DMS53 treated with DMSO at 0.1 percent for 48 hours (cell line): ENCODE results near the gene KCNJ3.

Experiments
- DNase-seq: peaks from one replicate; lab custom pipeline; 2025; ENCODE audit not compliant: unreplicated experiment; lab: John Stamatoyannopoulos, UW

KCNJ3 gene

DNA sequence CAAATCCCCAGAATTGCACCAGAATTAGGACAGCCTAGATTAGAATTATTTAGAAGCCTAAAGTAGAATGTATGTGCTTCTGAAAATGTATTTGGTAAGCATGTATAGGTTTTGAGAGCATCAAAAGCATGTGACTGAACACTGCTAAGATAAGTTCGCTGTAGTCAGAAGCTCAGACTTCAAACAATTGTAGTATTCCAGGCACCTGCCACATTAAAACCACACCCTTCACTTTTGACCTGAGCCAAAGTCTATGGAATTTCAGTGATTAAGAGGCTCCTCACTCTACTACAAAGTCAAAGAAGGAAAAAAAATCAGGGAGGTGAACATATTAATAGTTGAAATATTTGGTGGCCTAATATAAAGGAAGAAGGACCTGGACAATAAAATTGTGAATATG is 8.2 kb downstream of the KCNJ3 start:
- no peak for DNase-seq

DNA sequence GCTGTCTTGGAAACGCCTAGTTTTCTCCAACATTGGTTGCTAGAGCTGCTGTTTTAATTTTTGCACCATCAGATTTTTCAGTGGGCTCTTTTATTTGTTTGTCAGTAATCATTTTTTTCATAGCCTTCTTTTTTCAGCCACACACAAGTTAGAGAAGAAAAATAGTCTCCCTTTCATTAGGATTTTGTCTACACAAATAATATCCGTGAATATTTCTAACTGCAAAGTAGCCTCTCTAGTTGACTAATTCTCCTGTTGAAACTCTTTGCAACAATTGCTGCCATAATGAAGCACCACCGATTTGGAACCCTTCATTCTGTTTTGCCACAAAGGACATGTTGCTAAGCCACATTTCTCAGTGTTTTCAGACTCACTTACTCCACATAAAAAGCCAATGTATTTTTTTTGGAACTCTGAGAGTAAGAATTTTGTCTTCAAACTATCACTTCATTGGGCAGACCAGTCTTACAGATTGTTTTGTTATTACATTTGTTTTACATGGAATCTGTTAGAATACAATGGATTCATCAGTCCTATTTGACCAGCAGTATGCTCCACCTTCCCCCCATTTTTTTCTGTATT is 9.6 kb downstream of the KCNJ3 start:
- DNase-seq, result no peak

DNA sequence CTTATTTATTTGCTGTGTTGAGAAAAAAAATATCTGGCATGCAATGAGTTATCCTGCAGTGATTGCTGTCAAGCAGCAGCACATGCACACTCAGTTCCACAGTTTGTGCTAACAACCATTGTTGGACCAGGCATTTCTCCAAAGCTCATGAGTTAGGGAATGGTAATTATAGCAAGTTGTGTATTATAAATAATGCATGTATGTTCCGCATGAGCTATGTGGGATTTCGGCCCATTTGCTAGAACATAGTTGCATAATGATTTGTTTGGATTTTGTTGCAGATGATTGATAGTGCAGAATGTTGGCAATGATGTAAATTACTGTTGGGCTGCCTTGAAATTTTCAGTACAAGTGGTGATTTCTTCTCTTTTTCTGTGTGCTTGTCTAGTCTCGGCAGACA is 10.7 kb downstream of the KCNJ3 start:
- DNase-seq, result no peak

DNA sequence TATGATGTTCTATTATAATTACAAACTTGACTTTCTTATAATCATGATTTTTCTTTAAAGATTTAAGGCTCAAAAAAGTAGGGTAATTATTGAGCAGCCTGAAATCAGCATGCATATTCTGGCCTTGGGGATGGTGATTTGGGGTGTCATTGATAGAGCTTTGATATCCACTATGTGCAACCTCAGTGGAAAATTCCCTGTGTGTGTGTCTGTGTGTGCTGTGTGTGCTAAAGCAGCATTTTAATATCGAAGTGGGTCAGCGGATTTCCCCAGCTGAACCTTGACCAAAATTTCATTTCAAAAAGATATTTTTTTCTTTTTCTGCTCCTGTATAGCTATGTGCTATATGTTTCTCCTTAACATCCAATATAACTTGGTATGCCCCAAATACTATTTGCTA is 11.6 kb downstream of the KCNJ3 start:
- DNase-seq, result no peak

DNA sequence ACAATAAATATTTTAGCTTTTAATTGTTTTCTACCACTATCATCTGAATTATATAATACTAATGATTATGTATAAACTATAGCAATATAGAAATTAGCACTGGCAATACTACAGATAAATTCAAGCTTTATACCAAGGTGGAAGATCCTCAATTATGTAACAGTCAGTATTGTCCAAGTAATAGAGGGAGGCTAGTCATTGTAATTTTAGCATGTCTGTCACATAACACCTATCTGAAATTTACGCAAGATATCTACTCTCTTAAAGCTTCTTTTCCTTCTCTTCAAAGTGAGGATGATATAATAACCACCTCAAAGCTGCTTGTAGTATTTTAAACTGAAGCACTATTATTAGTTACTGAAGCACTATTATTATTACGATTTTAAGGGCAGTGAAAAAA is 12.2 kb downstream of the KCNJ3 start:
- no peak for DNase-seq

DNA sequence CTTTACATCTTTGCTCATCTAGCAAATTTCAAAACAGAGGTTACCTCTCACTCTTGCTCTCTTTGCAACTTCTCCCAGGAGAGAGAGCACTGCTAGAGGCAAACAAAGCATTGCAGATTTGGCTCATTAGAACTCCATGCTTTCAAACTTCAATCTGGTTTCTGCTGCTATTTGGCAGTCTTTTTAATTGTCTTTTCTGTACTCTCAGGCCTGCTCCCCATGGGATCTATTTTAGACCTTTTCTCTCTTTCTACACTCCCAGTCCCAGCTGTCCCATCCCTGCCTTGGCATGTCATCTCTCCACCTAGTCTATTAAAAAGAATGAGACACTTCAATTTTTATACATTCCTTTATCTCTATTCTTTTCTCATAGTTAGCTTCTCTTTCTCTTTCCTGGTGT is 15.2 kb downstream of the KCNJ3 start:
- DNase-seq, result no peak

DNA sequence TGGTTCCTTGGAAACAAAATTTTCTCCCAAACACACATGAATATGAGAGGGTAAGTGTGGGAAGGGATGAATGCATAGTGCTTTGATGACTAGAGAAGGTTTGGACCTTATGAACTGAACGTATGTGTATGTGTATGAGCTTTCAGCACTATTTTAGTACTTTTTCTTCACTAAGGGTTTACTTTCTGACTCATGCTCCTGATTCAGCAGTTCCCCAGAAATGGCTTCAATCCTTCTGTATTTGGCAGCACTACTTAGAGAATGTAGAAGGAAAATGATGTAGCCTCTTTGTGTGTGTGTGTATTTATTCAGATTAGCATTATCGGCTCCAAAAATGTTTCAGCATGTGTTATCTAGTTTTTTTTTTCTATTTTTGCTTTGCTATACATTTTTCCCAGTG is 22.2 kb downstream of the KCNJ3 start:
- no peak for DNase-seq

DNA sequence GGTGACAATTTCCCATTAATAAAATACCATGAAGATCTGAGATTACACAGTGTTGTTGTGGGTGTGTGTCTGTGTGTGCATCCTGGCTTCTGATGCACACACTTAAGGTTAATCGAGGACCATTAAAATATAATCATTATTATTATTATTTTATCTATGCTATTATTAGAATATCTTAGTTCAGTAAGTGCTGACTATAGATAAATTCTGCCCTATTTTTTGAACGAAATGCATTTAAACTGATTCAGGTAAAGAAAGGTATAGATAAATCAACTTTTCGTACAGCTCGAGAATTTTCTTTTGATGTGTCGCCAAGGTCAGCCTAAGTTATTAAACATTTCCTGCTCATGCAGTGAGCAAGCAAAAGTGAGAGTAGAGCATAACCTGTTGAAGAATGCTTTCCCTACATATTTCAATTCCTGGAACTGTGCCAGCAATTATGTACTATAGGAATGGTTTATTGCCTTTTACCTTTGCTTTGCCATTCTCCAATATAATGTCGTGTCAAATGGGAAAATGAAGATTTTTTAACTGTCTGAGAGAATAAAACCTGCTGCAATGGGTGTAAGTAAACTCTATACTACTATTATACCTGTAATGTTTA is 25.8 kb downstream of the KCNJ3 start:
- no peak for DNase-seq

DNA sequence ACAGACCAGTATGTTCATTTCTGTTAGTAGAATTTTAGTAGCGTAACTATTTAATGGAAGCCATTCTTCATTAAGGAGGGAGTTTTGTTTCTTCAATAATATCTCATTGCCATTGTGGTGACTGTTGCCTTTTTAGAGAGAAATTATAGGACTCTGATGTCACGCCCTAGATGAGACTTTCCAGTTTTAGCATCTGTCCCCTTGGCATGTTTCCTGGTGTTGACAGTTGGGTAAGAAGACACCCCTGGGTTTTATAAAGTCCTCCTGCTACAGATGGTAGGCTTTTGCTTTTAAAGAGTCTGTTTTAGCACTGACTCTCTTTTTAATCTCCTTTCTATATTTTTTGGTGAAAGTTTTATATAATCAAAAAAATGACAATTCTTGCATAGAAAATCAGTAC is 41.9 kb downstream of the KCNJ3 start:
- DNase-seq, result no peak

DNA sequence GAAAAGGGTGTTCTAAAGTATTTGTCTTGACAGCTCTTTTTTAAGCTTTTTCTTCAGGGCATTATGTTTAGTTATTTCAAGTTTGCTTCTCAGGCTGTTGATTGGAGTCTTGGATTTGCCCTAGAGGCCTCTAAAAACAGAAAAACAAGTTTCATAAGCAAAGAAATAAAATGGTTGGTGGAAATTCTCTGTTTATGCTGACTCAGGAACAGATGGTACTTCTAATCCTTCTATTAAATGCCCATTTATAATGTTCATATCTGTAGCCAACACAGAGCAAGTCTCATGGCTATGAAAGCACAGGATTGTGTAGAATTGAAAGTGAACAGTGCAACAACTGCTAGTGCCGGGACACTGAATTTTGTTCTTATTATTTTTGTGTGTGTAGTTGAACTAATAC is 60.4 kb downstream of the KCNJ3 start:
- no peak for DNase-seq

DNA sequence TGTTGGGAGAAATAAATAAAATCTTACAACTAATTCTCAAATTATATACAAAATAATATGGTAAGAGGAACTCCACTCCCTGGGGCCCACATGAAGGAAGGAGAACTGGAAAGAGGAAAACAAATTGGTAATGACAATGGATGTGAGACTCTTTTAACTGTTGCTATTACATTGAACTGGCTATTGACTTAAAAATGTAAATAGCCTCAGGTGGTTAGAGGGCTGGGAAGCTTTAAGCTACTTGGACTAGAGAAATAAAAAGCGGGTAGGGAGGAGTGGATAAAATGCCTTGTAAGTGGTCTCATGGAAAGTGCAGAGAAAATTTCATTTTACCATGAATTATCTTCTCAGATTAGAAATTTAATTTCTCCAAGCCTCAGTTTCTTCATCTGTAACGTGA is 64.1 kb downstream of the KCNJ3 start:
- no peak for DNase-seq

DNA sequence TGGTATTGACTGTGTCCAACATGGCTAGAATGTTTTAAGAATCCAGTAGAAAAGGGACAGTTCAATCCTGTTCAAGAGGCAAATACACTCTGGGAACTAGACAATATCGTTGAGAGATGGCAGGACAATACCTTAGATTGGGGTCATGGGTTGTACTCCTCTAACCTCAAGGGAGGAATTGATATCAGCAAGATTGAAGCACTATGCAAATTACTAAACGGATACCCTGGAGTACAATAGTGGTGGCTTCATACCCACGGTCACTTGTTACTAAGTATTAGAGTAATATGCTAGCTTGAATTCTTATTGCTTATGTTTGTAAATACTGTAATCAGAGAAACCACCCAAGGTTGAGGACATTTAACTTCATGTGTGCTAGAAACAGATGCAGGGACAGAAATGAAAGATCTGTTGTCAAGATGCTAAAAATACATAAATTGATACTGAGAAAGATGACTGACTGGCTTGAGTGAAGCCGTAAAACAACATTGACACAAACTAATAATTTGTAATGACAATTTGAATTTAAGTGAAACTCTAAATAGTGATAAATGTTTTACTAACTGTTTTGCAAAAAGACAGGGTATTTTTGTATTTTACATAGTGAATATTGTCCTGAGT is 73.3 kb downstream of the KCNJ3 start:
- no peak for DNase-seq

DNA sequence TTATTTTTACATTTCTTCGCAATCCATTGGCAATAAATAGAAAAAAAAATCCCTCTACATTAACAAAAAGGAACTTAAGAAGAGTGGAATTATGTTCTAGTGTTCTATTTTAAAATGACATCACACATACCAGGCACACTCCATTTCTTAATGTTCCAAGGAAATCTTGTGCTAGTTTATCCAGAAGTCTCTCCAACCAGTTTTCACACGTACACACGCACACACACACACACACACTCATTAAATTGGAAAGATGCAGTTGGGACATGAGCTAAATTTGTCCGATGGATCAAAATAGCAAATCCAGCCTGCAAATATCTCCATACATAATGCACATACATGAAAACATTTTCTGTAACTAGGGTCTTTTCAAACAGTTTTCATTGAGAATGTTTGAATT is 78.3 kb downstream of the KCNJ3 start:
- no peak for DNase-seq

DNA sequence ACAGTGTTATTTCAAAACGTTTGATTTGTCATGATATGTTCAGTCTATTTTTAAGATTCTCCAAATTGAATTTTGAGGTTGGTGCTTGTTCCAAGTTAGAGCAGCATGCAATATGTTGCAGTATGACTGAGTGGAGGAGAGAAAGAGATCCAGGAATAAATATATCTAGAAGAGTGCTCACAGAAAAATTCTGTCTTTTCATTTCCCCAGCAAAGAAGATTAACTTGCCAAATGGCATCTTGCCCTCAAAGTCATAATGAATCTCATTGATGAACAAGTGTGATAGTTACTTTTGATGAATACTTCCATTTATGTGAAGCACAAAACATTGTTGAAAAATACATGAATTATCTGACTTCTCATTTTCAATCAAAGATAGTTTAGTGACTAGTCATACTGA is 95.9 kb downstream of the KCNJ3 start:
- DNase-seq, result no peak

DNA sequence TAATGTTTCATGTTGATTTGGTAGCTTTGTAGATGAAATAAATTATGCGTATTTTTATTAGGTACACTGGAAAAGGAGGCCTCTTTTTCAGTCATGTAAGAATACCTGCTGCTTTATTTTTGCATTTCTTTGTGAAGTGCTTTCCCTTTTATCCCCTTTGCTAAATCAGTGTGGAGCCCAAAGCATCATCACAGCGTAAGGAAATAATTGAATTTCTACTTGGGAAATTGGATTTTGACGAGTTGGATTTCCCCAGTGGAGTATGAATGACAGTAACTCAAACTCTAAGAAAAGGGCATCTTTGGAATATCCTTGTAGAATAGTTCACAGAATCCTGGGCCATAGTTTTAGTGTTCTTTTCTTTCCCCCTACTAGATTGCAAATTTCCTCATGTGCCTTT is 97.2 kb downstream of the KCNJ3 start:
- no peak for DNase-seq

DNA sequence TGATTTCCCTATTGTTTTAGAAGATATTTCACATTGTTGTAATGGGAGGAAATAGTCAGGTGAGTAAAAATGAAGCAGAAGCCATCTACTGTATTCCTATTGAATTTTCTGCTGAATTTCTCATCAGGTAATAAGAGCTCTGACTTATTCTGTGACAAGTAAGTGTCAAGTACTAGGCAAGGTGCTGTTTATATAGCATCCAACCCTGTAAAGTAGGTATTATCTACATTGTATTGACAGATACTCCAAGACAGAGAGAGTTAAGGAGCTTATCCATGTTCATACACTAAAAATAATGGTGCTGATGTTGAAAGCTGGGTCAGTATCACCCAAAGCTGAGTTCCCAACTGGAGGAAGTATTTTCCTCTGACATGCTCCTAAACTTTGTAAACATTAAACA is 106.0 kb downstream of the KCNJ3 start:
- no peak for DNase-seq

DNA sequence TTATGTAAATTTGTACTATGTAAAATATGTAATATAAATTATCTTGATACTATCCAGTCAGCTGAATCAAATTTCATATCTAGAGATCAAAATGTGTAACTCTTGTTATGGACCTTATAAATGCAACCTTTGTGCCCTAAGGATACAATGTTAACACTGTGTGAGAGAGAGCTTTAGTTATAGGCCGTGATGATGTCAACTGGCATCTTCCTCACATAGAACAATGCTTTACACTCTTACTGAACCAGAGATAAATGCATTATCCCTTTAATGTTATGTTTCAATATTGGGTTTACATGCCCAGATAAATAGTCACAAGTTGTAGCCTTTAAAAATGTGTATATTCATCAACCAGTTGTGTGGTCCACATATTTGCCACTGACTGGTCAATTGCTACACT is 115.1 kb downstream of the KCNJ3 start:
- DNase-seq, result no peak

DNA sequence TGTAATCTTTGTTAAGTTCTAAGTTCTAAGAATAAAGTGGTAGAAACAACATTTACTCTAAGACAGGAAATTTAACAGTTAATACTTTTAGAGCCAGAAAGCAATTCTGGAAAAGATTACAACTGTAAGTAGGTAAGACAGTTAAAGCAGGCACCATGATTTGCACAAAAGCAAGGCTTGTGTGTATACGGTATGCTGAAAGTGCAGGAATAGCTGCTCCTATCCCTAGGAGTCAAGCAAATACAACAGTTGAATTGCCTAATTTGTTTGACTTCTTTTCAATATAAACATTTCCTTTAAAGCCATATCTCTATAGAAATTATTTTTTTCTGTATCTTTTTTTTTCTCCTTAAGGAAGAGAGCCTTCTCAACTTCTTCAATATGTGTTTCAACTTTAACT is 116.4 kb downstream of the KCNJ3 start:
- DNase-seq, result no peak

DNA sequence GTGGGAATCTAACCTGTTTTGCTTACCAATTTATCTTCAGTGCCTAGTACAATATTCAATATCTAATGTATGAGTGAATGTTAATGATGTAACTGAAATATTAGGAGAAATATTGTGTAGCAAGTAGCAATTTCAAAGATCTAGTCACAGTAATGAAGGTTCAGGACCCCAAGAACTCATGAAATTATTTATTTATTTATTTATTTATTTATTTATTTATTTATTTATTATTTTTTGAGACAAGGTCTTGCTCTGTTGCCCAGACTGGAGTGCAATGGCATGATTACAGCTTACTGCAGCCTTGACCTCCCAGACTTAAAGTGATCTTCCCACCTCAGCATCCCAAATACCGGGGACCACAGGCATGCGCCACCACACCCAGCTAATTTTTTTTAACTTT is 126.9 kb downstream of the KCNJ3 start:
- DNase-seq, result no peak

DNA sequence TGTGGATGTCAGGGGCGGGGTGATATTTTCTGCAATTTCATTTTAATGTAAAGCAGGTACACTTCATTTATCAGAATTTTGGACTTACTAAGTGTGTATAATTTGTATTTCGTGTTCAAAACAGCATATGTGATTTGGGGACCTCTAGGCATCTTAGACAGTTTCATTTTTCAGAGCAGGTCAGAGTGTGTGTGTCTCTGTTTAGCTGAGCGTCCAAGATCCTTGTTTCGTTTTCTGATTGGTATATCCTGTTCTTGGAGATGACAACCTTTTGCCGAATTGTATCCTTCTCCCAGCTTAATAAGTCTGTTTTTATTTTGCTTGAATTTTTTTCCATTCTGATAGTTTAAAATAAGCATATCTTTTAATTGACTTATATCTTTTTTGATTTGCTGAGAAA is 128.3 kb downstream of the KCNJ3 start:
- DNase-seq, result no peak

DNA sequence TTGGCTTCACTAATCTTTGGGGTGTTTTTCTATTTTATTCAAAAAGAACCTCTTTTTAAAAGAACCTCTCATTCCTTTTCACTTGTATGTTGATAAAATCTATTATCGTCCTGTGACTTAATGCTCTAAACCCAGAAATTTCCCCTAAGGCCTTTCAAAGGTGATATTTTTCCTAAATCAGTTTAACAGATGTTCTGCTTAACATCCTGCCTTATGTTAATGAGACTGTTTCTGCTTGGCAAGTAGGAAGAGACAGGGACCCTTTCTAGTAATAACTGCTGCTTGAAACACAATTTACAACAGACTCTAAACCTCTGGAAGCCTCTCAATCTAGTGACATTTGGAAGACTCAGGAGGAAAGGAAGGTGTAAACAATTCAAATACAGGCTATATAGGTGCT is 128.8 kb downstream of the KCNJ3 start:
- DNase-seq, result no peak

DNA sequence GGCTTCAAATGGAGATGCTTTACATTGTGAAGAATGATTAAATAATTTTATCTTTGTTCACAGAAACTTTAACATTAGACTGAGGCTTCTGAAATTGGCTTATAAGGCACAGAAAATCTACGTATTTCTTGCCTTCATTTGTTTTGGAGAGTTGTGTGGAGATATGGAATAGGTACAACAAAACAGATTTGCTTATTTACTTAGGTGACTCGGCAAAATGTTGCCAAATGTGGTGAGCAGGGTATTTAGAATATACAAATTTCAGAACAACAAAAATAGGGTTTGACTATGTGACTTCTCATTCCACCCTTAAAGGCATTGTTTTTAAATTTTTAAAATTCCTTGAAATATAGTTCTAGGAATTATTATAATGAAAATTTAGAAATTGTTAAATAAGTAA is 134.2 kb downstream of the KCNJ3 start:
- no peak for DNase-seq

DNA sequence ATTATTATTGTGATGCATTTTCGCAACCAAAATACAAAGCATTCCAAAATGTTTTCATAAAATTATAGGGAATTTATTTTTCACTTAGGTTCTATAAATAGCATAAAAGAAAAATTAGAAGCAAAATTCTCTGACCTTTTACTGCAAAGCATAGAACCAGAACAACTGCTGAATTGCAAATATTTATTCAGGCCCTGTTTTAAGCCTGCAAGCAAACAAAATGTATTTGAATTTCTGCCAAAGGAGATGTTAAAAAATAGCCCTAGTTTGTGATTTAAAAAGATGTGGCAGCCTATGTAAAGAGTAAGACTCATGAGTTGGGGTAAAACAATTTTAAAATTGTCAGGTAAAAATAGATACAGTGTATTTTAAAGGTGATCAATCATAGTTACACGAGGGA is 138.1 kb downstream of the KCNJ3 start:
- DNase-seq, result peak; percentile 77
